K562 (cell line): ENCODE measurements around the gene SLBP. TPM values are rescaled to one million over a fixed set of nuclear protein-coding genes. Genes with fewer than 3 reads are reported as not detected.

Source experiments
- ATAC-seq: fragments of 200-7000 bp; cut with Tn5 transposase; 3 replicates; pipeline ENCODE4 v1.9.1; 2020; ENCODE audit warnings: moderate library complexity
- Bru-seq: library from RNA; stranded (reverse); fragments of 400-500 nt; gene quantifications from one replicate; lab custom pipeline; 2021; lab: Mats Ljungman, UMichigan
- BruChase-seq, 2 experiments: library from RNA; stranded (reverse); fragments of 400-500 nt; gene quantifications; one replicate each; lab custom pipeline; 2021; lab: Mats Ljungman, UMichigan
- BruUV-seq: library from RNA; stranded (reverse); fragments of 400-500 nt; replicated peaks from 2 replicates; lab custom pipeline; 2021; lab: Mats Ljungman, UMichigan
- CTCF ChIA-PET: fragments of 300-600 bp; formaldehyde crosslinking; extraction: SDS; loops from one replicate; lab custom pipeline; 2021; ENCODE audit warnings: low intra/inter-chr PET ratio; lab: Yijun Ruan, JAX
- POLR2A ChIA-PET: fragments of 300-600, 350-650 bp; sonication (Branson Sonifier 250); formaldehyde crosslinking; extraction: SDS; loops from one replicate; lab custom pipeline; 2021; ENCODE audit warnings: antibody characterized with exemption, inconsistent platforms; lab: Yijun Ruan, JAX
- DNase-seq, 4 experiments: peaks; one replicate each; pipeline versions ENCODE4 v3.0.0 to v3.0.0-alpha.2; 2011 to 2018; ENCODE audit warnings: low spot score in 3 of 4, mixed read lengths in 3 of 4; ENCODE audit errors: extremely low read depth in 1 of 4
- FAIRE-seq: peaks from 2 replicates; lab custom pipeline; 2011; peaks lifted over from hg19 to GRCh38; lab: Jason Lieb, UNC
- H2AFZ ChIP-seq: 2 replicates; pipeline ENCODE4 v1.6.0; 2011; ENCODE audit warnings: low read depth, low read length, control low read depth, inconsistent platforms
- H3K27ac ChIP-seq: fragments of 200-600 bp; 3 replicates; pipeline ENCODE4 v1.8.0; 2011; ENCODE audit warnings: low read depth, mild to moderate bottlenecking, control low read depth, inconsistent platforms, low read length, moderate library complexity, mixed read lengths; ENCODE audit errors: extremely low read depth
- H3K27me3 ChIP-seq, 2 experiments: fragments of 300-600 bp in 1 of 2; 2 replicates in 1 of 2; 3 replicates in 1 of 2; pipeline versions ENCODE4 v1.6.0 to v1.8.0; 2011; ENCODE audit warnings: inconsistent platforms in 2 of 2, low read length in 2 of 2, mild to moderate bottlenecking in 1 of 2, mixed read lengths in 1 of 2, moderate library complexity in 1 of 2; ENCODE audit not compliant: control insufficient read depth in 2 of 2, insufficient read depth in 2 of 2
- H3K36me3 ChIP-seq: fragments of 300-600 bp; 3 replicates; pipeline ENCODE4 v1.8.0; 2011; ENCODE audit warnings: mild to moderate bottlenecking, low read length, inconsistent platforms; ENCODE audit not compliant: control insufficient read depth, insufficient read depth
- H3K4me1 ChIP-seq, 2 experiments: fragments of 200-600 bp in 1 of 2; replicated peaks in 1 of 2; 2 replicates in 1 of 2; 3 replicates in 1 of 2; pipeline versions ENCODE4 v1.5.1 to v1.8.0; 2011; ENCODE audit warnings: inconsistent platforms in 2 of 2, low read length in 2 of 2, mild to moderate bottlenecking in 1 of 2, mixed read lengths in 1 of 2, moderate library complexity in 1 of 2; ENCODE audit not compliant: control insufficient read depth in 2 of 2, insufficient read depth in 2 of 2
- H3K4me2 ChIP-seq: 2 replicates; pipeline ENCODE4 v1.6.1; 2011; ENCODE audit warnings: low read length, control low read depth, inconsistent platforms, mixed read lengths; ENCODE audit not compliant: insufficient read depth
- H3K4me3 ChIP-seq: fragments of 200-600 bp; sonication (generic), shearing (Covaris generic); 2 replicates; pipeline ENCODE4 v1.5.1; 2016; ENCODE audit warnings: control low read depth, inconsistent platforms
- H3K79me2 ChIP-seq: fragments of 200-600 bp; 3 replicates; pipeline ENCODE4 v1.8.0; 2011; ENCODE audit warnings: low read length, inconsistent platforms; ENCODE audit not compliant: control insufficient read depth, insufficient read depth
- H3K9ac ChIP-seq, 2 experiments: 2 replicates each; pipeline versions ENCODE4 v1.6.0 to v1.6.1; 2011; ENCODE audit warnings: low read depth in 2 of 2, low read length in 2 of 2, control low read depth in 1 of 2, inconsistent platforms in 1 of 2, mild to moderate bottlenecking in 1 of 2, mixed read lengths in 1 of 2; ENCODE audit not compliant: insufficient read depth in 1 of 2
- H3K9me1 ChIP-seq: one replicate; pipeline ENCODE4 v1.6.0; 2011; ENCODE audit warnings: inconsistent platforms, mild to moderate bottlenecking, low read length, moderate library complexity; ENCODE audit not compliant: control insufficient read depth, insufficient read depth
- H3K9me3 ChIP-seq: replicated peaks from 2 replicates; pipeline ENCODE4 v1.5.1; 2011; ENCODE audit warnings: low read depth, low read length, inconsistent platforms; ENCODE audit not compliant: control insufficient read depth, insufficient read depth
- H4K20me1 ChIP-seq: replicated peaks from 2 replicates; pipeline ENCODE4 v1.6.1; 2011; ENCODE audit warnings: low read length, inconsistent platforms, mixed read lengths; ENCODE audit not compliant: control insufficient read depth, insufficient read depth
- CBX3 ChIP-seq, 2 experiments: IDR thresholded peaks; 1 replicate in 1 of 2; 2 replicates in 1 of 2; pipeline ENCODE4 v1.6.1; 2012; ENCODE audit warnings: inconsistent platforms in 2 of 2, low read length in 2 of 2, borderline replicate concordance in 1 of 2, control low read depth in 1 of 2
- DMBX1 ChIP-seq: fragments of 250-450 bp; sonication (Bioruptor Pico); IDR thresholded peaks from 2 replicates; pipeline ENCODE4 v1.8.0; 2022; ENCODE audit warnings: inconsistent platforms, mild to moderate bottlenecking, moderate library complexity, borderline replicate concordance
- ETV1 ChIP-seq: fragments of 450-650 bp; conservative IDR thresholded peaks from 2 replicates; pipeline ENCODE4 v1.6.1; 2016; ENCODE audit warnings: missing genetic modification characterization, control low read depth, low read depth, missing compliant biosample characterization
- POLR2AphosphoS2 ChIP-seq: IDR thresholded peaks from 2 replicates; pipeline ENCODE4 v1.6.1; 2012; ENCODE audit warnings: low read length, improper control_type of control experiment
- SIN3B ChIP-seq: fragments of 450-650 bp; IDR thresholded peaks from 2 replicates; pipeline ENCODE4 v1.6.1; 2017; ENCODE audit warnings: low read depth, mild to moderate bottlenecking, moderate library complexity
- ZC3H8 ChIP-seq: fragments of 450-650 bp; IDR thresholded peaks from 2 replicates; pipeline ENCODE4 v1.6.1; 2017
- WGBS: fragments of 100-300 bp; shearing (Covaris generic); methylation state at CpG from one replicate; pipeline ENCODE4 v1.1.6; 2016; ENCODE audit warnings: low coverage, mixed read lengths; ENCODE audit not compliant: insufficient coverage; ENCODE audit errors: missing lambda C conversion rate; 5-methylcytosine and 5-hydroxymethylcytosine counted together
- in situ Hi-C: fragments of 300-500 bp; cut with MboI; formaldehyde crosslinking; loops from 4 replicates; pipeline ENCODE4 v1.15.0; 2018; ENCODE audit warnings: inconsistent platforms, mixed read lengths
- intact Hi-C: fragments of 100-400 bp; cut with micrococcal nuclease; formaldehyde crosslinking; loops from 2 replicates; pipeline ENCODE4 v1.14.2; 2022
- long read RNA-seq, 3 experiments: library from polyadenylated mRNA in 2 of 3; library from RNA in 1 of 3; unstranded in 2 of 3; stranded (forward) in 1 of 3; transcript quantifications; one replicate each; pipeline ENCODE4 v2.0.0, GENCODE V29; 2019 to 2022
- polyA minus RNA-seq, 3 experiments: library from RNA; depleted of rRNA, polyadenylated mRNA; stranded (reverse); fragments of >200 nt; gene quantifications; 2 replicates each; pipeline ENCODE4 v1.2.3, GENCODE V29; 2011
- polyA plus RNA-seq, 8 experiments: library from polyadenylated mRNA; depleted of rRNA in 4 of 8; stranded (reverse) in 5 of 8; unstranded in 3 of 8; fragments of >200 nt; fragmentation: Nextera tagmentation in 2 of 8; fragmentation: Illumina TruSeq in 1 of 8; extraction: Ambion mirVana in 2 of 8; extraction: Trizol in 1 of 8; gene quantifications; 2 replicates each; pipeline versions ENCODE4 v1.2.1 to v1.2.3, GENCODE V29; 2011 to 2014; ENCODE audit warnings: inconsistent platforms in 1 of 8, missing spikeins in 1 of 8
- total RNA-seq, 7 experiments: library from RNA; depleted of rRNA in 6 of 7; stranded (reverse); fragments of >200 nt in 6 of 7; fragmentation: Illumina TruSeq in 2 of 7; extraction: Trizol in 2 of 7; gene quantifications; 2 replicates each; pipeline versions ENCODE4 v1.2.1 to v1.2.3, GENCODE V29; 2011 to 2021; ENCODE audit warnings: low replicate concordance in 1 of 7
- TF ChIP-seq, protein P1 (sequence below): fragments of 450-650 bp; IDR thresholded peaks from 2 replicates; pipeline ENCODE4 v1.6.1; 2014; ENCODE audit warnings: low read depth, mild to moderate bottlenecking, moderate library complexity, borderline replicate concordance
- TF ChIP-seq, protein P2 (sequence below): fragments of 450-650 bp; IDR thresholded peaks from 2 replicates; pipeline ENCODE4 v1.6.1; 2018; ENCODE audit warnings: mild to moderate bottlenecking, low read depth; ENCODE audit not compliant: partially characterized antibody
- TF ChIP-seq, protein P3 (sequence below): sonication (generic); formaldehyde crosslinking; IDR thresholded peaks from 2 replicates; pipeline ENCODE4 v1.8.0; 2022; ENCODE audit warnings: mild to moderate bottlenecking, missing genetic modification reagents

Gene SLBP
- total RNA-seq (2011; cell fraction: chromatin; rRNA removed; ENCODE audit: low replicate concordance) = 30.7 and 52.5 TPM in 2 replicates
- 27.1 and 28.9 TPM in 2 replicates for total RNA-seq (2011; cell fraction: nucleolus; rRNA removed)
- 42.8 and 65.1 TPM in 2 replicates for total RNA-seq (2011; cell fraction: nucleoplasm; rRNA removed)
- total RNA-seq (2014; rRNA removed) (185 and 221 TPM in 2 replicates), total RNA-seq (2014; rRNA removed; fragmentation: Illumina TruSeq; extraction: Trizol) (161 and 175 TPM in 2 replicates), total RNA-seq (2015; rRNA removed; fragmentation: Illumina TruSeq; extraction: Trizol) (148 and 164 TPM in 2 replicates), total RNA-seq (2021) (123 and 128 TPM in 2 replicates), polyA plus RNA-seq (2011; rRNA removed) (121 and 191 TPM in 2 replicates), polyA plus RNA-seq (2014; fragmentation: Illumina TruSeq; extraction: Trizol) (171 and 214 TPM in 2 replicates), polyA plus RNA-seq (2014; fragmentation: Nextera tagmentation; extraction: Ambion mirVana) (10 to 100 TPM; 49.4 to 81.8 TPM), polyA plus RNA-seq (2014; rRNA removed) (157 and 162 TPM in 2 replicates), polyA minus RNA-seq (2011; rRNA and poly(A)+ RNA removed) (103 and 121 TPM in 2 replicates), Bru-seq, nascent RNA (percentile 93 among the genes with signal in this experiment), BruChase-seq, experiment 1, labeled RNA remaining after a 2-hour chase (percentile 94 among the genes with signal in this experiment), BruChase-seq, experiment 2, labeled RNA remaining after a 6-hour chase (percentile 94 among the genes with signal in this experiment)
- polyA plus RNA-seq (2011; cell fraction: cytosol; rRNA removed) = 86.2 and 92.0 TPM in 2 replicates
- polyA plus RNA-seq (2011; cell fraction: nucleus; rRNA removed) = 39.9 and 51.3 TPM in 2 replicates
- polyA plus RNA-seq (2012) = 91.7 and 104 TPM in 2 replicates
- polyA minus RNA-seq (2011; cell fraction: cytosol; rRNA and poly(A)+ RNA removed) = 51.2 and 63.8 TPM in 2 replicates
- 14.9 and 23.8 TPM in 2 replicates for polyA minus RNA-seq (2011; cell fraction: nucleus; rRNA and poly(A)+ RNA removed)
- long read RNA-seq, experiment 1, transcript SLBP-202 (7 exons, 1,623 nt) = minor isoform, 14 of 1,714 reads
- long read RNA-seq, experiment 1, transcript SLBP-205 (7 exons, 987 nt) = minor isoform, 40 of 1,714 reads
- long read RNA-seq, experiment 1, transcript SLBP-206 (8 exons, 1,977 nt) = major isoform, 412 of 1,714 reads
- long read RNA-seq, experiment 1, partial matches to known transcripts = 136 of 1,714 reads
- long read RNA-seq, experiment 1, other reads (novel, unspliced or antisense) = 1,109 of 1,714 reads
- long read RNA-seq, experiment 2, transcript SLBP-206 (8 exons, 1,977 nt) = major isoform, 56 of 108 reads
- long read RNA-seq, experiment 2, partial matches to known transcripts = 3 of 108 reads
- long read RNA-seq, experiment 2, other reads (novel, unspliced or antisense) = 45 of 108 reads
- long read RNA-seq, experiment 3, transcript SLBP-205 (7 exons, 987 nt) = minor isoform, 27 of 289 reads
- long read RNA-seq, experiment 3, transcript SLBP-202 (7 exons, 1,623 nt) = minor isoform, 5 of 289 reads
- long read RNA-seq, experiment 3, transcript SLBP-206 (8 exons, 1,977 nt) = major isoform, 235 of 289 reads
- long read RNA-seq, experiment 3, partial matches to known transcripts = 14 of 289 reads
- long read RNA-seq, experiment 3, other reads (novel, unspliced or antisense) = 8 of 289 reads

DNA sequence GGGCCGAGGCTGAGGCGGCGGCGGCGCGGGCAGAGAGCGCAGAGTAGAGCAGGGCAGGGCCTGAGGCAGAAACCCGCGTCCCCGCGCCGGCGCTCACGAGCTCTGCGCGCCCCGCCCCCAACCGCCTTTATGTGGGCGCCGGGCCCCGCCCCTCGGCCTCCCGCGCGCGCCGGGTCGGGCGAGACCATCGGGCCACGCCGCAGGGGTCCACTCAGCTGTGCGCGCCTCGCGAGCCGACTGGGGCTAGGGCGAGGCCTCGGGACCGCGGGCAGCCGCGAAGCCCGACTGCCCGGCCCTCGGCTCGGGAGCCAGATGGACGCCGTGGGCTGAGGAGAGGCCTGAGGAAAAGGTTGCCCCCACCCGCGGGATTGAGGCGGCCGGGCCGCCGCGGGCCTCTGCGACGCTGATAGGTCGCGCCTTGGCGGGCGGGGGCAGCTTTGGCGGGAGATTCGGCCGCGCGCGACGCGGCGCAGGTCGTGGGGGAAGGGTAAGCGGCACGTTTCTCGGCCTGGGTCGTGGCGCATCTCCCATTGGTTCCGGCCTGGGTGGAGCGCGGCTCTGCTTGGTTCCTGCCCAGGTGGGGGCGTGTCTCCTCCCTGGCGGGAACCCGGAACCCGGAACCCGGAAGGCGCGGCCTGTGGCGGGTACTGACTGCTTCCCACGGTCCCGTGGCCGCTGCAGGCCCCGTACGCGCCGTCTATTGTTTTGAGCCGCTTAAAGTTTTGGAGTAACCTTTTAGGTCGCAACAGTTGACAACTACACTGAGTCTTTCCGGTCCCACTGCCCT, at the start of gene SLBP:
TSS of gene SLBP (minus strand) at position 104 of the 787 bp plus-strand sequence. CDS start 131 bp downstream, outside the sequence.
- peak within 1 kb of the TSS; percentile 98 for H3K4me2 ChIP-seq
- H3K27me3 ChIP-seq = no peaks in the 10 kb centered on the region
- intact Hi-C loops = no loop called here
- ChIA-PET POLR2A (interaction anchor here (0.6 to 6.8 kb wide), 22 partner anchors 10 to 694 kb away, joined by 3 to 49 read pairs (median 3); partner anchors contain the start of genes FAM53A, TACC3 and TMEM129), CTCF (interaction anchor here (0.5 to 0.8 kb wide), 4 partner anchors 9 to 40 kb away, joined by 3 read pairs; no protein-coding TSS in a partner anchor)
- H3K36me3 ChIP-seq = peaks cover 63% of the 10 kb centered on the region; the same call in 2 of the 3 replicates
- H3K9me1 ChIP-seq = no peaks in the 10 kb centered on the region
- DNase-seq = peak; percentile 90 to 99 (median 95)
- under 1% methylated on average over 80 of the region's 98 CpGs for WGBS
- peaks cover 28 to 58% of the 10 kb centered on the region in 2 experiments; a peak in 4 of 5 replicates for H3K4me1 ChIP-seq
- in situ Hi-C loops = no loop called here
- H3K27ac ChIP-seq = peak within 1 kb of the TSS; percentile 100
- no peaks in the 10 kb centered on the region for H3K9me3 ChIP-seq
- peak within 1 kb of the TSS; percentile 95 to 100 for H3K9ac ChIP-seq
- H3K4me3 ChIP-seq = peak within 1 kb of the TSS; percentile 86
- no TSS peak for BruUV-seq
- FAIRE-seq = peak; percentile 74
- H2AFZ ChIP-seq = peak within 1 kb of the TSS; percentile 96
- H4K20me1 ChIP-seq = peaks cover 25% of the 10 kb centered on the region; the same call in 1 of the 2 replicates
- peaks cover 95% of the 10 kb centered on the region for H3K79me2 ChIP-seq
- peak; percentile 90 for ATAC-seq
- TF ChIP-seq ETV1 (peak; percentile 69), DMBX1 (CRISPR knock-in tag) (0 out of 2 replicates have a peak, but pooled peaks have one; percentile 50), CBX3 (IDR thresholded peaks at IDR 0.05; ENCODE audit: borderline replicate concordance in 1 of 2, low read length in 2 of 2) (peak in 1 of 2 experiments; percentile 54; a peak in 1 of 3 replicates), SIN3B (peak; percentile 66), ZC3H8 (no peak), POLR2AphosphoS2 (no peak)
- TF ChIP-seq, protein P1, sequence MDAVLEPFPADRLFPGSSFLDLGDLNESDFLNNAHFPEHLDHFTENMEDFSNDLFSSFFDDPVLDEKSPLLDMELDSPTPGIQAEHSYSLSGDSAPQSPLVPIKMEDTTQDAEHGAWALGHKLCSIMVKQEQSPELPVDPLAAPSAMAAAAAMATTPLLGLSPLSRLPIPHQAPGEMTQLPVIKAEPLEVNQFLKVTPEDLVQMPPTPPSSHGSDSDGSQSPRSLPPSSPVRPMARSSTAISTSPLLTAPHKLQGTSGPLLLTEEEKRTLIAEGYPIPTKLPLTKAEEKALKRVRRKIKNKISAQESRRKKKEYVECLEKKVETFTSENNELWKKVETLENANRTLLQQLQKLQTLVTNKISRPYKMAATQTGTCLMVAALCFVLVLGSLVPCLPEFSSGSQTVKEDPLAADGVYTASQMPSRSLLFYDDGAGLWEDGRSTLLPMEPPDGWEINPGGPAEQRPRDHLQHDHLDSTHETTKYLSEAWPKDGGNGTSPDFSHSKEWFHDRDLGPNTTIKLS = peak; percentile 91
- TF ChIP-seq, protein P2, sequence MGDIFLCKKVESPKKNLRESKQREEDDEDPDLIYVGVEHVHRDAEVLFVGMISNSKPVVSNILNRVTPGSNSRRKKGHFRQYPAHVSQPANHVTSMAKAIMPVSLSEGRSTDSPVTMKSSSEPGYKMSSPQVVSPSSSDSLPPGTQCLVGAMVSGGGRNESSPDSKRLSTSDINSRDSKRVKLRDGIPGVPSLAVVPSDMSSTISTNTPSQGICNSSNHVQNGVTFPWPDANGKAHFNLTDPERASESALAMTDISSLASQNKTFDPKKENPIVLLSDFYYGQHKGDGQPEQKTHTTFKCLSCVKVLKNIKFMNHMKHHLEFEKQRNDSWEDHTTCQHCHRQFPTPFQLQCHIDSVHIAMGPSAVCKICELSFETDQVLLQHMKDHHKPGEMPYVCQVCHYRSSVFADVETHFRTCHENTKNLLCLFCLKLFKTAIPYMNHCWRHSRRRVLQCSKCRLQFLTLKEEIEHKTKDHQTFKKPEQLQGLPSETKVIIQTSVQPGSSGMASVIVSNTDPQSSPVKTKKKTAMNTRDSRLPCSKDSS = no peak
- TF ChIP-seq, protein P3, sequence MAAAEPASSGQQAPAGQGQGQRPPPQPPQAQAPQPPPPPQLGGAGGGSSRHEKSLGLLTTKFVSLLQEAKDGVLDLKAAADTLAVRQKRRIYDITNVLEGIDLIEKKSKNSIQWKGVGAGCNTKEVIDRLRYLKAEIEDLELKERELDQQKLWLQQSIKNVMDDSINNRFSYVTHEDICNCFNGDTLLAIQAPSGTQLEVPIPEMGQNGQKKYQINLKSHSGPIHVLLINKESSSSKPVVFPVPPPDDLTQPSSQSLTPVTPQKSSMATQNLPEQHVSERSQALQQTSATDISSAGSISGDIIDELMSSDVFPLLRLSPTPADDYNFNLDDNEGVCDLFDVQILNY (CRISPR knock-in tag) = peak; percentile 96; the same call in 1 of the 2 replicates
